Body of pancreas (tissue), 4 donors: ENCODE results near the gene ANXA6. TPM values are rescaled to one million over a fixed set of nuclear protein-coding genes. Genes with fewer than 3 reads are reported as not detected.

Experiments
- ATAC-seq: fragments of 150-250 bp; one replicate; pipeline ENCODE4 v1.9.1; 2016
- DNase-seq, 4 donors: peaks; one replicate each; pipeline ENCODE4 v3.0.0-alpha.2; 2019
- H3K27ac ChIP-seq, 4 donors: fragments of 200-600 bp; sonication (generic); 1 replicate in 3 of 4; 2 replicates in 1 of 4; pipeline versions ENCODE4 v1.5.1 to v1.6.1; 2016 to 2019; ENCODE audit warnings: mild to moderate bottlenecking in 1 of 4, mixed read lengths in 1 of 4, moderate library complexity in 1 of 4
- H3K27me3 ChIP-seq, 2 donors: fragments of 200-600 bp; sonication (generic); one replicate each; pipeline ENCODE4 v1.6.0; 2016; ENCODE audit warnings: mild to moderate bottlenecking in 1 of 2
- H3K36me3 ChIP-seq, 2 donors: fragments of 200-600 bp; sonication (generic); replicated peaks in 1 of 2; 2 replicates each; pipeline ENCODE4 v1.5.1; 2016; ENCODE audit warnings: low read depth in 2 of 2; ENCODE audit not compliant: insufficient read depth in 1 of 2
- H3K4me1 ChIP-seq: fragments of 200-600 bp; sonication (generic); one replicate; pipeline ENCODE4 v1.6.0; 2016
- H3K4me3 ChIP-seq, 2 donors: fragments of 200-600 bp; sonication (generic); 1 replicate in 1 of 2; 2 replicates in 1 of 2; pipeline ENCODE4 v1.5.1; 2016 to 2019
- H3K9me3 ChIP-seq, 3 donors: fragments of 200-600 bp; sonication (generic); 1 replicate in 2 of 3; 2 replicates in 1 of 3; pipeline ENCODE4 v1.5.1; 2016
- CTCF ChIP-seq, 7 experiments: fragments of 450-650 bp in 4 of 7; fragments of 200-600 bp in 3 of 7; sonication (generic) in 3 of 7; IDR thresholded peaks; one replicate each; pipeline ENCODE4 v1.5.1; 2016 to 2019; ENCODE audit warnings: antibody characterized with exemption in 7 of 7
- POLR2A ChIP-seq, 3 donors: fragments of 450-650 bp; IDR thresholded peaks; one replicate each; pipeline ENCODE4 v1.6.1; 2016; ENCODE audit warnings: antibody characterized with exemption in 3 of 3, mild to moderate bottlenecking in 2 of 3
- WGBS, 2 donors: methylation state at CpG; one replicate each; pipeline ENCODE4 v1.1.5; 2017; 5-methylcytosine and 5-hydroxymethylcytosine counted together
- intact Hi-C: fragments of 100-400 bp; cut with DNase I; formaldehyde crosslinking; loops from one replicate; pipeline ENCODE4 v1.15.1; 2023
- total RNA-seq, 2 donors: library from RNA; depleted of rRNA; stranded (reverse); fragments of >200 nt; gene quantifications; one replicate each; pipeline ENCODE4 v1.1.0, GENCODE V29; 2016

The ANXA6 gene
- total RNA-seq, 2 donors from 2014 or later: 60.3 to 60.4 TPM

- H3K27ac ChIP-seq: no peak overlapping the region
- WGBS, 2 donors: 75 to 91% methylated on average over 5 of the region's 5 CpGs
Observed at GRCh38 chr5:151058301-151058700, 99.3 kb downstream of the ANXA6 start.

GRCh38 chr5:151056379-151057325 lies 100.9 kb downstream of the ANXA6 start:
- intact Hi-C loops: no loop called here
- ATAC-seq (no peak), DNase-seq (no peak)
- no peak overlapping the region for H3K27ac ChIP-seq
- no peaks in the 10 kb centered on the region for H3K9me3 ChIP-seq
- peaks cover 3 to 17% of the 10 kb centered on the region in 2 donors for H3K36me3 ChIP-seq
- H3K27me3 ChIP-seq: no peaks in the 10 kb centered on the region
- H3K4me1 ChIP-seq: peaks cover 26% of the 10 kb centered on the region
- no peak for TF ChIP-seq POLR2A (IDR thresholded peaks at IDR 0.05)
- no peak for TF ChIP-seq CTCF (IDR thresholded peaks at IDR 0.05)
- 88 to 96% methylated on average over 15 to 25 of the region's 25 CpGs for WGBS, 2 donors
- no peak overlapping the region for H3K4me3 ChIP-seq

More at GRCh38 chr5:151058301-151058700, 99.3 kb downstream of the ANXA6 start:
- Histone ChIP-seq H3K9me3 (no peaks in the 10 kb centered on the region), H3K4me1 (peaks cover 28% of the 10 kb centered on the region), H3K27me3 (no peaks in the 10 kb centered on the region), H3K36me3 (peaks cover 7 to 18% of the 10 kb centered on the region in 2 donors), H3K4me3 (no peak overlapping the region)
- no peak for DNase-seq
- TF ChIP-seq POLR2A (IDR thresholded peaks at IDR 0.05): no peak
- no peak for TF ChIP-seq CTCF (IDR thresholded peaks at IDR 0.05)
- intact Hi-C loops: no loop called here
- no peak for ATAC-seq

GRCh38 chr5:151055336-151055735 lies 102.2 kb downstream of the ANXA6 start:
- intact Hi-C loops: no loop called here

GRCh38 chr5:151054709-151055108 lies 102.9 kb downstream of the ANXA6 start:
- DNase-seq (peak in 1 of 4 donors; percentile 49), ATAC-seq (no peak)
- WGBS, 2 donors: 66 to 86% methylated on average over 3 of the region's 3 CpGs
- Histone ChIP-seq H3K36me3 (peaks cover 0 to 26% of the 10 kb centered on the region in 2 donors), H3K4me3 (no peak overlapping the region), H3K9me3 (no peaks in the 10 kb centered on the region), H3K27me3 (no peaks in the 10 kb centered on the region), H3K4me1 (peaks cover 16% of the 10 kb centered on the region), H3K27ac (peak overlapping the region in 1 of 4 donors; percentile 51)
- intact Hi-C loops: no loop called here
- TF ChIP-seq CTCF (IDR thresholded peaks at IDR 0.05) (no peak), POLR2A (IDR thresholded peaks at IDR 0.05) (no peak)

More at GRCh38 chr5:151055336-151055735, 102.2 kb downstream of the ANXA6 start:
- ATAC-seq (no peak), DNase-seq (no peak)
- WGBS, 2 donors: 72 to 74% methylated on average over 6 of the region's 6 CpGs
- Histone ChIP-seq H3K36me3 (peaks cover 0 to 22% of the 10 kb centered on the region in 2 donors), H3K4me3 (no peak overlapping the region), H3K4me1 (peaks cover 22% of the 10 kb centered on the region), H3K27ac (peak overlapping the region in 1 of 4 donors; percentile 51), H3K9me3 (no peaks in the 10 kb centered on the region), H3K27me3 (no peaks in the 10 kb centered on the region)
- TF ChIP-seq POLR2A (IDR thresholded peaks at IDR 0.05): no peak
- no peak for TF ChIP-seq CTCF (IDR thresholded peaks at IDR 0.05)
